Endodermal cell (in vitro differentiated cells): ENCODE measurements around the gene COL5A1. TPM values are rescaled to one million over a fixed set of nuclear protein-coding genes. Genes with fewer than 3 reads are reported as not detected.

Experiments
- DNase-seq: peaks from one replicate; pipeline ENCODE4 v3.0.0-alpha.2; 2017
- H3K27ac ChIP-seq: 2 replicates; pipeline ENCODE4 v1.5.1; 2013; ENCODE audit warnings: mild to moderate bottlenecking, low read depth, low read length, moderate library complexity
- H3K27me3 ChIP-seq: 2 replicates; pipeline ENCODE4 v1.6.1; 2013; ENCODE audit warnings: mild to moderate bottlenecking, low read length, moderate library complexity; ENCODE audit not compliant: insufficient read depth, control insufficient read depth, poor library complexity, severe bottlenecking
- H3K36me3 ChIP-seq: 2 replicates; pipeline ENCODE4 v1.7.0; 2013; ENCODE audit warnings: mild to moderate bottlenecking, low read length, moderate library complexity; ENCODE audit not compliant: control insufficient read depth, insufficient read depth
- H3K4me1 ChIP-seq: one replicate; pipeline ENCODE4 v1.7.0; 2013; ENCODE audit warnings: low read length; ENCODE audit not compliant: control insufficient read depth, insufficient read depth
- H3K4me3 ChIP-seq: 2 replicates; pipeline ENCODE4 v1.5.1; 2013; ENCODE audit warnings: mild to moderate bottlenecking, low read length, moderate library complexity
- H3K9ac ChIP-seq: 2 replicates; pipeline ENCODE4 v1.6.1; 2013; ENCODE audit warnings: mild to moderate bottlenecking, low read length, moderate library complexity; ENCODE audit not compliant: poor library complexity, severe bottlenecking; ENCODE audit errors: extremely low read depth
- H3K9me3 ChIP-seq: 2 replicates; pipeline ENCODE4 v1.6.1; 2013; ENCODE audit warnings: mild to moderate bottlenecking, low read length, moderate library complexity; ENCODE audit not compliant: control insufficient read depth
- H3K27ac Mint-ChIP-seq: 2 replicates; pipeline ENCODE4 v1.8.0; 2020; ENCODE audit warnings: mixed read lengths
- H3K27me3 Mint-ChIP-seq: 2 replicates; pipeline ENCODE4 v1.8.0; 2021; ENCODE audit warnings: mild to moderate bottlenecking, mixed read lengths; ENCODE audit not compliant: insufficient read depth
- H3K36me3 Mint-ChIP-seq: 2 replicates; pipeline ENCODE4 v1.8.0; 2020; ENCODE audit warnings: low read depth, mixed read lengths
- H3K4me1 Mint-ChIP-seq: 2 replicates; pipeline ENCODE4 v1.8.0; 2020; ENCODE audit warnings: mixed read lengths
- H3K4me3 Mint-ChIP-seq: 2 replicates; pipeline ENCODE4 v1.8.0; 2020; ENCODE audit warnings: mild to moderate bottlenecking, moderate library complexity, mixed read lengths
- H3K9me3 Mint-ChIP-seq: 2 replicates; pipeline ENCODE4 v1.8.0; 2020; ENCODE audit warnings: mild to moderate bottlenecking, mixed read lengths
- CTCF ChIP-seq: fragments of 200-600 bp; sonication (generic); conservative IDR thresholded peaks from 2 replicates; pipeline ENCODE4 v1.5.0; 2021; ENCODE audit warnings: antibody characterized with exemption, mild to moderate bottlenecking
- WGBS, 2 experiments: methylation state at CpG; one replicate each; pipeline versions ENCODE4 v1.1.5 to v1.1.7; 2013; ENCODE audit warnings: missing lambda C conversion rate in 2 of 2, mixed read lengths in 1 of 2; ENCODE audit not compliant: insufficient coverage in 1 of 2, insufficient read length in 1 of 2; 5-methylcytosine and 5-hydroxymethylcytosine counted together
- total RNA-seq, 2 donors: library from RNA; stranded (reverse); fragmentation: NEBNext Ultra II Directional in 1 of 2; extraction: Animal tissue kit (Norgen Biotek cat#: 25700) in 1 of 2; gene quantifications; 2 replicates in 1 of 2; 3 replicates in 1 of 2; pipeline ENCODE4 v1.2.1, GENCODE V29; 2021

COL5A1 gene
- total RNA-seq, 2 donors from 2014 or later, result 65.3 to 76.6 TPM

DNA sequence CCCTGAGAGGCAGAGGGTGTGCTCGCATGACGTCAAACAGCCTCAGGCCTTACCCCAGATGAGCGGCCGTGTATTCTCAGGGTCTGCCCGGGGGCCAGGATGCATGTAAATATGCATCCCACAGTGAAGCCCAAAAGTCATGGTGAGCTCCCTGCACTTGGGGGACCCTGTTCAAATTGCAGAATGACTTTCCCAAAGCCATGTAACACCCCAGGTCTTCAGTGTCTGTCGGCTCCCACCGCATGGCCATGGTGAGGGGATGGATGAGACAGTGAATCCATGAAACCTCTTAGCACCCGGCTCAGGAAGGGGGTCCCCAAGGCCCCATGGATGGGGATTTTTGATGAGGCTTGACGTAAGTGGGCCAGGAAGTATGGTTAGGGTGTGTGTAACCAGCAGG is 9.3 kb upstream of the COL5A1 start:
- peak; percentile 25 for DNase-seq
- Histone ChIP-seq H3K4me1 (no peaks in the 10 kb centered on the region), H3K27ac (no peak overlapping the region), H3K36me3 (no peaks in the 10 kb centered on the region), H3K9me3 (no peaks in the 10 kb centered on the region), H3K4me3 (no peak overlapping the region), H3K9ac (no peak overlapping the region), H3K27me3 (no peaks in the 10 kb centered on the region)
- TF ChIP-seq CTCF, result no peak
- Mint-ChIP-seq H3K4me3 (no peak overlapping the region), H3K4me1 (peaks cover 4% of the 10 kb centered on the region), H3K9me3 (no peaks in the 10 kb centered on the region), H3K27ac (no peak overlapping the region), H3K27me3 (no peaks in the 10 kb centered on the region), H3K36me3 (no peaks in the 10 kb centered on the region)
- WGBS, 2 experiments, result 90 to 95% methylated on average over 8 to 9 of the region's 9 CpGs

DNA sequence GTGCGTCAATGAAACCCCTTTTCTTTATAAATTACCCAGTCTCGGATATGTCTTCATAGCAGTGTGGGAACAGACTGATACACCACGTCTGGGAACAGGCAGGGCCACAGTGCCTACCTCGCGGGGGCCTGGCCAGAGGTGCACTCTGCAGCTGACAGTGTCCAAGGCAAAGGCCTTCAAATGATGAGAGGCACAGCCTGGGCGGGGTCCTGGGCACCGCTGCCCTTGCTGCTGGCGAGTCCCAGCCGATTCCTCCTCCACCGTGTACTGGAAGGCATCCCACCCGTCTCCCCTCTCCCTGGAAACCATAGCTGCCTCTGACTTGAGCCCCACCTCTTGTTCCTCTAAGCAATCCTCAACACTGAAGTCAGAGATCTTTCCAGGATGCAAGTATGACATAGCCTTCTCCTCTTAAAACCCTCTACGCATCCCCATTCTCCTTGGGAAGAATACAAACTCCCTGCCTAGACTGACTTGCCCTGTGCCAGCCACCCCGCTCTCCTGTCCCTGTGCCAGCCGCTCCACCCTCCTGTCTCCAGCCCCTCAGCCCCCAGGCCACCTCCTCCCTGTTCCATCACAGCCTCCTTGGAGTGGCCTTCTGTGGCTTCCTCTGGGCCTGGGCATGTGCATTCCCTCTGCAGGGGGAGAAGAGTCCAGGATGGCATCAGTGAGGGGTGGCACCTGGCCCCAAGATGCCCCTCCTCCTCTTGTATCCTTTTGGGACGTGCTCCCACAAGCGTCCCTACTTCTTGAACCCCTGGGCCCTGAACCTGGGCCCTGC is 8.1 kb upstream of the COL5A1 start:
- no peak for TF ChIP-seq CTCF
- 87 to 90% methylated on average over 13 to 16 of the region's 16 CpGs for WGBS, 2 experiments
- H3K27ac ChIP-seq, result no peak overlapping the region
- H3K9me3 ChIP-seq, result no peaks in the 10 kb centered on the region
- Mint-ChIP-seq H3K36me3 (no peaks in the 10 kb centered on the region), H3K27me3 (no peaks in the 10 kb centered on the region), H3K4me3 (no peak overlapping the region), H3K9me3 (no peaks in the 10 kb centered on the region), H3K27ac (no peak overlapping the region), H3K4me1 (peaks cover 5% of the 10 kb centered on the region)
- no peak overlapping the region for H3K9ac ChIP-seq
- DNase-seq, result no peak
- H3K36me3 ChIP-seq, result no peaks in the 10 kb centered on the region
- no peaks in the 10 kb centered on the region for H3K4me1 ChIP-seq
- no peaks in the 10 kb centered on the region for H3K27me3 ChIP-seq
- H3K4me3 ChIP-seq, result no peak overlapping the region

DNA sequence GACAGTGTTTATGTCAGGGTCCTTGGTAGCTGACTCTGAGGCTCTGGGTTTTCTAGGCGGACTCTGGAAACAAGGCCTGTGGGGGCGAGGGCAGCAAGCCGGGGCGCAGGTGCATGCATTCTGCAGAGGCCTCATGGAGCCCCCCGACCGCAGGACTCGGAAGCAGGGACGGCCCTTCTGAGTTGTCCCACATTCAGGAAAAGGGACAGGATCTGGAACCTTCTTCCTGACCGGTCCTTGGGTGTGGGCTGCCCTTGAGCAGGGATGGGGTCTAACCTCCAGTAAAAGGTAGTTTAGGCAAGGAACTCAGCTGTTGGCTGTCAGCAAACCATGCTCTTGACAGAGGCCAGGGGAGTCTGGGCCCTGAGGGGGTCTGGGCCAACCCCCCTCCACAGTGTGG is 7.4 kb upstream of the COL5A1 start:
- no peak overlapping the region for H3K27ac ChIP-seq
- no peaks in the 10 kb centered on the region for H3K9me3 ChIP-seq
- no peak overlapping the region for H3K4me3 Mint-ChIP-seq
- H3K27me3 ChIP-seq, result no peaks in the 10 kb centered on the region
- no peak for TF ChIP-seq CTCF
- no peaks in the 10 kb centered on the region for H3K36me3 ChIP-seq
- H3K27ac Mint-ChIP-seq, result no peak overlapping the region
- peaks cover 5% of the 10 kb centered on the region for H3K4me1 Mint-ChIP-seq
- no peak for DNase-seq
- H3K9me3 Mint-ChIP-seq, result no peaks in the 10 kb centered on the region
- no peak overlapping the region for H3K4me3 ChIP-seq
- no peaks in the 10 kb centered on the region for H3K27me3 Mint-ChIP-seq
- WGBS, 2 experiments, result 89 to 93% methylated on average over 9 of the region's 9 CpGs
- H3K9ac ChIP-seq, result no peak overlapping the region
- H3K4me1 ChIP-seq, result no peaks in the 10 kb centered on the region
- H3K36me3 Mint-ChIP-seq, result no peaks in the 10 kb centered on the region
